ENCODE measurements around the gene FGR. TPM values are rescaled to one million over a fixed set of nuclear protein-coding genes. Genes with fewer than 3 reads are reported as not detected.

FGR gene
- total and polyA plus RNA-seq, 2 of the 13 experiments (the other 11 are each of a cell fraction or from before 2014, with no cell fraction given) = not detected

- TF ChIP-seq ZSCAN20 (CRISPR knock-in tag; IDR thresholded peaks at IDR 0.05; ENCODE audit: borderline replicate concordance) = no peak
- no peak for TF ChIP-seq RXRA (CRISPR knock-in tag; IDR thresholded peaks at IDR 0.05)
- TF ChIP-seq STAT6 (CRISPR knock-in tag; IDR thresholded peaks at IDR 0.05; ENCODE audit: borderline replicate concordance) = no peak
- no peak for TF ChIP-seq FOXP4 (CRISPR knock-in tag; IDR thresholded peaks at IDR 0.05)
- TF ChIP-seq FOXM1 (CRISPR knock-in tag; IDR thresholded peaks at IDR 0.05) = no peak
- TF ChIP-seq NONO (IDR thresholded peaks at IDR 0.05) = no peak
- TF ChIP-seq NONO (CRISPR knock-in tag; conservative IDR thresholded peaks at IDR 0.05) = no peak
- TF ChIP-seq ATF5 (CRISPR knock-in tag; IDR thresholded peaks at IDR 0.05; ENCODE audit: low read depth) = no peak
Observed at GRCh38 chr1:27612718-27613117, 22.3 kb downstream of the FGR start (continued).

GRCh38 chr1:27611450-27611849 lies 23.5 kb downstream of the FGR start:
- H4K20me1 ChIP-seq (ENCODE audit: insufficient read depth, low read length) = no peaks in the 10 kb centered on the region
- H3K27ac ChIP-seq (ENCODE audit: extremely low read length, insufficient read depth, low read length) = no peak overlapping the region
- ChIA-PET POLR2A (no interaction called here), CTCF (ENCODE audit: low intra/inter-chr PET ratio, low total read pairs) (no interaction called here)
- no peak for ATAC-seq
- no peak for TF ChIP-seq GABPA (IDR thresholded peaks at IDR 0.05; ENCODE audit: low read depth, low read length)
- 0 out of 2 replicates have a peak, but pooled peaks have one; percentile 21 for TF ChIP-seq GABPA (CRISPR knock-in tag; IDR thresholded peaks at IDR 0.05; ENCODE audit: low read depth)
- no peak for TF ChIP-seq ZNF160 (CRISPR knock-in tag; IDR thresholded peaks at IDR 0.05)
- peaks cover 35% of the 10 kb centered on the region for H3K4me1 ChIP-seq (ENCODE audit: insufficient read depth, low read length)
- no peak overlapping the region for H3K4me3 ChIP-seq (replicated peaks in 1 of 3; ENCODE audit: insufficient read depth in 1 of 3, low read depth in 2 of 3, low read length in 3 of 3)
- no peaks in the 10 kb centered on the region for H3K9me3 ChIP-seq (ENCODE audit: low read length)
- intact Hi-C loops (cut with micrococcal nuclease; ENCODE audit: unreplicated experiment) = no loop called here
- no peak overlapping the region for H3K9ac ChIP-seq (ENCODE audit: insufficient read depth, low read depth, low read length)
- no peaks in the 10 kb centered on the region for H3K36me3 ChIP-seq (replicated peaks in 1 of 2; ENCODE audit: control insufficient read depth in 1 of 2, insufficient read depth in 2 of 2, low read length in 2 of 2)
- DNase-seq (ENCODE audit: low spot score) = no peak
- no TSS peak for BruUV-seq (replicated peaks)
- no peak overlapping the region for H2AFZ ChIP-seq (ENCODE audit: low read length)
- no peaks in the 10 kb centered on the region for H3K79me2 ChIP-seq (ENCODE audit: insufficient read depth, low read length)
- in situ Hi-C loops (cut with HindIII; ENCODE audit: extremely low pct_ligation_motif_present, low pct_unique_long_range_greater_than_20kb) = no loop called here
- no peak overlapping the region for H3K4me2 ChIP-seq (ENCODE audit: low read depth, low read length)
- WGBS (ENCODE audit: low lambda C conversion rate) = 52% methylated on average over 4 of the region's 4 CpGs
- H3K27me3 ChIP-seq (ENCODE audit: control insufficient read depth in 1 of 2, insufficient read depth in 2 of 2, low read length in 2 of 2) = peaks cover 0 to 24% of the 10 kb centered on the region in 2 experiments; a peak in 2 of 5 replicates
- no peak for FAIRE-seq
